ENCODE results near the gene ARRB1.

The ARRB1 gene

GRCh38 chr11:75244052-75244814 lies 107.2 kb downstream of the ARRB1 start:
- no peak for DNase-seq

DNA sequence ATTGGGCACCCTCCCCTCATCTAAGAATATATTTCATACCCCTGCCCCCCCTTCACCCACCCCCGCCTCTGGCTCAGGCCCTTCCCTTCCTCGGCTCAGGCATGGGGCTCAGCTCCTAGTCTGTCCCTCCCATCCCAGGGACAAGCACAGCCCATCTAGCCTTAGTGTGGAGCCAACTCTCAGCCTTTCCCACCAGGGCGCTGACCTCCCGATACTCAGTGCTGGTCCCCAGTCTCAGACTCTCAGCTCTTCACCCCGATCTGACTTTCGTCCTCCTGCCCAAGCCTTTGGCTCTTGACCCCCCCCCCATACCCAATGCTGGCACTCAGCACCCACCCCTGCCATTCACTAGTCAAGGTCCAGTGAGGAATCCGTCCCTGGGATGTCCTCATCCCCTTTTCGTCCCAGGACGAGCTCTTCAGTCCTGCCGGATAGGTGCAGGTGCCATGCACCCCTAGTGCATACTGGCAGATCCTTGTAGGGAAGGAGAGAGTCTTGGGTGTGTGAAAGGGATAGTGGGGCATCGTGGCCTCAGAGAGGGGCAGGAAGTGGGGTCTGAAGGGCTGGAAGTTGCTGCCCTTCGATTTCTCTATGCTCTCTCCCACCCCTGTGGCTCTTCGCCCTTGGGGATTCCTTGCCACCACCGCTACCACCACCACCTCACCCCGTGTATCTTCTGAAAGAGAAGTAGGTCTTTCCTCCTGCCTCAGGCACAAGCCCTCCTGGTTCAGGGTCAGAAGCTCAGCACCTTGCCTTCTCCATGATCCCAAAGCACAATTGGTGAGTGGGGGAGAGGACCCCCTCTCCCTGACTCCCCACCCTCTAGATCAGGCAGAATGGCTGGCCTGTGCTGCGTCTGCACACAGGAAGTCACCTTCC lies 108.5 kb downstream of the ARRB1 start:
- no peak for DNase-seq

DNA sequence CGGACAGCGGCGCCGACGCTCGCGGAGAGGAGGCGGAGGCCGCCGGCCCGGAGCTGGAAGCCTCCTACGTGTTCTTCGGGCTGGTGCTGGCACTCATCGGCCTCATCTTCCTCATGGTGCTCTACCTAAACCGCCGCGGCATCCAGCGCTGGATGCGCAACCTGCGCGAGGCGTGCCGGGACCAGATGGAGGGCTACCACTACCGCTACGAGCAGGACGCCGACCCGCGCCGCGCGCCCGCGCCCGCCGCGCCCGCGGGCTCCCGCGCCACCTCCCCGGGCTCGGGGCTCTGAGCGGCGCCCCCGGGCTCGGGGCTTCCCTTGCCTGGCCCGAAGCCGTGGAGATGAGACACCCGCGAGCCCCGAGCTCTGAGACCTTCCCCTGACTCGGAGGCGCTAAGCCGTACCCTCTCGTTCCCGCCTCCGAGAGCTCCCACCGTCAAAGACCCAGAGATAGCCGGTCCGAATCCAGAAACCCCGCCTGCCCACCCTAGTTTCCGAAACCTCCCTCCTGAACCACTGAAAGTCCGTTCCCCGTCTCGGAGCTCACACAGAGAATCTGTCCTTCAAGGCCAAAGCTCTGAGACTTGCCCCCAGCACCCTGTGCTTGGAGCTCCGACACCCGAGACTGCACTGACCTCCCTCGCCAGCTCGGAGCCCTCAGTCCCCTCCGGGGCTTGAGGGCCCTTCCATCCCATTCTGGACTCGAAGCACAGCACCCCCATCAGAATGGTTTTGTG lies 109.4 kb downstream of the ARRB1 start:
- DNase-seq, result no peak

DNA sequence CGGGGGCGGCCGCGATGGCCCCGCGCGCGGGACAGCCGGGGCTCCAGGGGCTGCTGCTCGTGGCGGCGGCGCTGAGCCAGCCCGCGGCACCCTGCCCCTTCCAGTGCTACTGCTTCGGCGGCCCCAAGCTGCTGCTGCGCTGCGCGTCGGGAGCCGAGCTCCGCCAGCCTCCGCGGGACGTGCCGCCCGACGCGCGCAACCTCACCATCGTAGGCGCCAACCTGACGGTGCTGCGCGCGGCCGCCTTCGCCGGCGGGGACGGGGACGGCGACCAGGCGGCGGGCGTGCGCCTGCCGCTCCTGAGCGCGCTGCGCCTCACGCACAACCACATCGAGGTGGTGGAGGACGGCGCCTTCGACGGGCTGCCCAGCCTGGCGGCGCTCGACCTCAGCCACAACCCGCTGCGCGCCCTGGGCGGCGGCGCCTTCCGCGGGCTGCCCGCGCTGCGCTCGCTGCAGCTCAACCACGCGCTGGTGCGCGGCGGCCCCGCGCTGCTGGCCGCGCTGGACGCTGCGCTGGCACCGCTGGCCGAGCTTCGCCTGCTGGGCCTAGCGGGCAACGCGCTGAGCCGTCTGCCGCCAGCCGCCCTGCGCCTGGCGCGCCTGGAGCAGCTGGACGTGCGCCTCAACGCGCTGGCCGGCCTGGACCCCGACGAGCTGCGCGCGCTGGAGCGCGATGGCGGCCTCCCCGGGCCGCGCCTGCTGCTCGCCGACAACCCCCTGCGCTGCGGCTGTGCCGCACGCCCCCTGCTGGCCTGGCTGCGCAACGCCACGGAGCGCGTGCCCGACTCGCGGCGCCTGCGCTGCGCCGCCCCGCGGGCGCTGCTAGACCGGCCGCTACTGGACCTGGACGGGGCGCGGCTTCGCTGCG lies 110.2 kb downstream of the ARRB1 start:
- DNase-seq, result no peak

DNA sequence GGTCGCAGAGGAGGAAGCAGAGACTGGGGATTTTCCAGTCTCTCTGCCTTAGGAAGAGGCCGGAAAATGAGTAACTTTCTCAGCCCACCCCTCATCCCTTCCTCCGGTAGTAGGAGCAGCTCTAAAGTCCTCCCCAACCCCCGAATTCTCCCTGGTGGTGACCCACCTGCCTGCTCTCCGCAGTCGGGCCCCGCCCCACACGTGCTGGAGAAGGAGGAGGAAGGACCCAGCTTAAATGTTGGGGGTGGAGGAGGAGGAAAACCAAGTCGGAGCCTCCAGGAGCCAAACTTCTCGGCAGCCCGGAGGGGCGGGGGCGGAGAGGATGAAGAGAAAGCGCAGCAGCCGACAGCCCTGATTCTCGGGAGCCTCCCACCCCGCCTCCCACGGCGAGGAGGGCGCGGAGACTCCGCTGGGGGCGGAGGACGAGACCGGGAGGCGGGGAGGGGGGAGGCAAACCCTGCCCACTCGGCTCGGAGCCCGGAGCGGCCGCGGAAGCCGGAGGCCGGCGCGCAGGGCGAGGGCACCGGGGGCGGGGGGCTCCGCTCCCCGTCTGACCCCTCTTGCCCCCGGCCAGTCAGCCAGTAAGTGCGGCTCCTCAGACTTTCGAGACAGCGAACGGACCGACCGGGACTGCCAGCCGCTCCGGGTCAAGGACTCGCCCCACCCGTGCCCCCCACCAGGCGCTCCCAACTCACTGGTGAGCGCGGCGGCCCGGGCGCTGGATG lies 111.0 kb downstream of the ARRB1 start, which contains the start of gene TPBGL:
TSS of gene TPBGL (plus strand) at position 464 of the 725 bp plus-strand sequence. CDS start 276 bp downstream, outside the sequence.
- DNase-seq, result no peak

DNA sequence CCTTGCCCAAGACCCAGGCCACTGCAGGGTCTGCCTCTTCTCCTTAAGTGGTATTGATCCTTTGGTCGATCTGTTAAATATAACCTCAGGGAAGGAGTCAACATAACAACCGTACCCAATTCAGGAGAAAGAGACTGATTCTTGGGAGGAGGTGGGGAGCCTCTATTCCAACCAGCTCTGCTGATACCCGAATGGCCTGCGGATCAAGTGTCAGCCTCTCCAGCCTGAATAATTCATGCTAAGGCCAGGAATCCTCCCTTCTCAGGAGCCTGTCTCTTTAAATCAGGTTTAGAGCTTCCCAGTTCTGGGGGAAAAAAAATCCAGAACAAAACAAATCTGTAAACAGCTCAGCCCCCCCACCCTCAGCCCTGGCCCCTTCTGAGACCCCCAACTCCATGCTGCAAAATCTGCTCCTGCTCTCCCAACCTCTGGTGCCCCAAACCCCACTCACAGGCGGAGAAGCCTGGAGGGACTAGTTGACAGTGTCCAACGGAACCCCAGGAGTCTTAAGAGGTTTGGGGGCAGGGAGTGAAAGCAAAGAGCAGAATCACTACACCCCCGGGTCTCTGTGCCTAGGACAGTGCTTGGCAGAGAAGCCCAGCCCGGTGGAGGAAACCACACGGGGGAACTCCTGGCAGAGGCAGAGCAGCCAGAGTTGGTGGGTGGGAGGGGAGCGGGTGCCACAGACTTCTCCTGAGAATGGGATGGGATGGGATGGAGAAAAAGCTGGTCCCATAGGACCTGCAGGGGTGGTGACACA lies 111.8 kb downstream of the ARRB1 start:
- no peak for DNase-seq

DNA sequence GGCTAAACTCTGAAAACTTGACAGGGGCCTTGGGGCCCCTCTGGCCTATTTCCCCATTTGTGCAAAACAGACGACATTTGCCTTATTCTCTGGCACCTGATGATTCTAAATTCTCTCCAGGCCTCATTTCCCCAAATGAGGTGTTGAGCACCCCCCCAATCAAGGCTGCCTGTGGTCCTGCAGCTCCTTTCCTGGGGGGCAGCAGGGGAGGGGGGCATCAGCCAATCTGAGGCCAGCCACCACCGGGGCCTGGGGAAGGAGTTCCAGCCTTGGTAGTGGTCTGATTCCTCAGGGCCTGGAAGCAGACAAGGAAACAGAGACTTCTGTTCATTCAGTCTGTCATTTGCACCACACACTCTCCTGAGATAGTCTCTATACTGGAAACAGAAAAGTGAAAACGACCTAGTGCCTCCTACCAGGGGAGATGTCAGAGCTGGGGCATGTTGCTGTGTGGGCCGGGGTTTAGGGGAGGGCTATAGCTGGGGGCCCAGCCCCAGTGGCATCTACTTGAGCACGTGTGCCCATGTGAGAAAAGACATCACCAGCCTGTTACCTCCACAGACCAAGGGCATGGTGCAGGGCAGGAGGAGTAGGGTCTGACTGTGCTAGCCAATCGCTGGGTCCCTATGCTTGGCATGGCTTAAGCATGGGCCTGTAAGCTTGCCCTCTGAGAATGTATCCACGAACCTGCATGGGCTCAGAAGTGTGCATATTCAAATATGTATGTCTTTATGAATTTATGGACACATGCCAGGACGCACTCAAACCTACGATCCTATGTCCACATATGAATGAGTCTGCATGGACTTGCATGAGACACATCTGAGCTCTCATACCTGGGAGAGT lies 112.6 kb downstream of the ARRB1 start:
- no peak for DNase-seq

DNA sequence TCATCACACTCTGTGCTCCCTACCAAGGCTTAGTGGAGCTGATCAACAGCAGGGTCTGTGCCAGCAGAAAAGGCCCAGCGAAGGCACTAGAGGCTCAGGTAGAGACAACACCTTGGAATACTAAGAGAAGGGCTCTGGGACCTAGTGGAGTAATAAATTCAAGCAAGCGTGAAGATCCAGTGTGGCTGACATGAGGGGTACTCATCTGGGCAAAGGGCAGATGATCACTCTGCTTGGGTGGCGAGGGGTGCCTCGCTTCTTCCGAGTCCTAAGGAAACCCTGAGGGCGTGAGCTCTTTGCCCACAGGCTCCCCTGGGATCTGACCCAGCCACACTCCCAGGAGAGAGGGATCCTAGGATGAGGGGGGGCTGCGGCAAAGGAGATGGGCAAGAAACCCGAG lies 114.4 kb downstream of the ARRB1 start:
- no peak for DNase-seq

DNA sequence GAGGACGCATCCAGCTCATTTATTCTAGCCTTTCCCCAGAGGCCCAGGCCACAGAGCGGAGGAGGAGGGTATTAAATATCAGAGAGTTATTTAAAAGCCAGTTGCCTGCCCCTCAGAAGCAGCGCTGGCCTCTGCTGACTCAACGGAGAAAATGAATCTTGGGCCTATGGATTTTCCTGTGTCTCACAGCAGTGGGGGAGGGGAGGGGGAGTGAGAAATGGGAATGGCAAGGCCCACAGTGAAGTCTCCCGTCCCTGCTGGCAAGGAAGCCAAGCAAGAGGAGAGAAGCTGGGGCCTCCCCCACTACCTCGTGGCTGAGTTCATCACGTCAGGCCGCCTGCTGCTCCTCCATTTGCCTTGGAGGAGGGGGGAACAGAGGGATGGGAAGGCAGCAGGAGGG lies 115.4 kb downstream of the ARRB1 start:
- DNase-seq, result no peak

GRCh38 chr11:75233754-75234172 lies 117.7 kb downstream of the ARRB1 start:
- no peak for DNase-seq

GRCh38 chr11:75230621-75231020 lies 120.8 kb downstream of the ARRB1 start:
- DNase-seq, result no peak

DNA sequence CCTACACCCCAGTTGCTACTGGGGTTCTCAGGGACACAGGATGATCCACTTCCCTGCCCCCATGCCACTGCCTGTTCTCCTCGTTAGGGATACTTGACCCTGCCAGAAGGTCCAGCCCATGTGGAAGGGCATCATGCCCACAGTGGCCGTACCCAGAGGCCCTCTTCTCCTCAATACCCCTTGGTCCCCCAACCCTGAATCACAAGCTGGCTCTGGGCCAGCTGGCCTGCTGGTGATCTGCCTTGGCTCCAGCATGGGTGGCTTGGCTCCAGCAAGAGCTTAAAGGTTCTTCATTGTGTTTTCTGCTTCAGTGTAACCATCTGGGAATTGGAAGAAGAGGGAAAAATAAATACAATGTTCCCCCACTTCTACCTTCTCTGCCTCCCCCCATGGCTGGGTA lies 122.0 kb downstream of the ARRB1 start:
- DNase-seq, result no peak

- no peak for DNase-seq
These were observed 125.7 kb downstream of the ARRB1 start for GRCh38 chr11:75225794-75226193.

DNA sequence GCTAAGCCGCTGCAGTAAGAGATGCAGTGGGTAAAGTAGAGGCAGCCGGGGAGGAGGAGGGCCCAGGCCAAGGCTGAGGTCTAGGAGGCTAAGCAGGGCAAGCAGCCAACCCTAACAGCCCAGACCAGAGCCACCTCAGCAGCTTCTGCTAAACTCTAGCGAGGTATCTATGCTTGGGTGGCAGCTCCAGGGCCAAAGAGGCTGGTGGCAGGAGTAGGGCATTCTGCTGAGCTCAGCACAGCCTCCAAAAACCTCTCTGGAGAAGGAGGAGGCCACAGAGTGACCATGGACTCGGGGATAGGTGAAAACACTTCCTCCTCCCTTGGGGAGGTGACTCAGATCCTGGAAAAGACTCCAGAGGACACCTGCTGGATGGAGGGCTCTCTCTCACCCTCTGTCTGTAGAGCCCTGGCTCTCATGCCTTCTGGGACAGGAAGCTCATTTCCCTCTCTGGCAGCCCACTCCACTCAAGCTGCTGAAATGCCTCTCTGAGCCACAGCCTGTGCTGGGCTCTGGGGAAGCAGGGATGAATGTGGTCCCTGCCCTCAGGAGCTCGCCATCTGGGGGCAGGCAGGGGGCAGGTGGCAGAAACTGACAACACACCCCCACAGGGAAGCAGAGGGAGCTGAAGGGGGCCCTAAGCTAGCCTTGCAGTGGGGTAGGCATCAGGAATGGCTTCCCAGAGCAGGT lies 127.4 kb downstream of the ARRB1 start:
- DNase-seq, result no peak

GRCh38 chr11:75219869-75220268 lies 131.6 kb downstream of the ARRB1 start:
- DNase-seq, result no peak

DNA sequence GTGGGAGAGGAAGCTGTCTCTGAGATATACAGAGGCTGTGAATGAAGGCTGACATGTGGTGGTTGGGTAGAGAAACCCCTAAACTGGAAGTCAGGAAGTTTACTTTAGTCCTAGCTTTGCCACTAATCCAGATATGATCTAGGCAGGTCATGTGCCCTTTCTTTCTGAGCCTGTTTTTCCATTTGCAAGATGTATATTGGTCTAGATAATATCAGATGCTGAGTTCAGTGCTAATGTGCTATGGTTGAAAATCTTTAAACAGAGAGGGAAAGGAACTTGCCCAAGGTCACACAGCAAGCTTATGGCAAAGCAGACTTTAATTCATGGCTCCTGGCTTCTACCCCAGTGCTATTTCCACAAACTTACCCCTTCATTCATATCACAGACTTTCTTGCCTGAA lies 136.6 kb downstream of the ARRB1 start:
- no peak for DNase-seq

- DNase-seq, result peak; percentile 1
These were observed 137.0 kb downstream of the ARRB1 start for GRCh38 chr11:75214411-75214821.

Data from SIG-M5 (cell line).